ENCODE data around the gene PMEL.

The PMEL gene

GRCh38 chr12:55972042-55972441 lies 6.2 kb upstream of the PMEL start:
- H3K27ac ChIP-seq: no peak overlapping the region
- no peak overlapping the region for H3K9ac ChIP-seq
- H3K4me2 ChIP-seq: peak overlapping the region; percentile 83
- peaks cover 41% of the 10 kb centered on the region for H3K36me3 ChIP-seq
- H3K9me3 ChIP-seq: no peaks in the 10 kb centered on the region
- peaks cover 68% of the 10 kb centered on the region for H3K4me1 ChIP-seq
- TF ChIP-seq Cebpa-rat (IDR thresholded peaks at IDR 0.05): no peak
- H4K20me1 ChIP-seq: no peaks in the 10 kb centered on the region
- H3K27me3 ChIP-seq: no peaks in the 10 kb centered on the region
- no peak overlapping the region for H3K4me3 ChIP-seq

- H3K36me3 ChIP-seq: peaks cover 41% of the 10 kb centered on the region
- H3K9me3 ChIP-seq: no peaks in the 10 kb centered on the region
- no peaks in the 10 kb centered on the region for H4K20me1 ChIP-seq
- peaks cover 62% of the 10 kb centered on the region for H3K4me1 ChIP-seq
- peak overlapping the region; percentile 28; the same call in 1 of the 2 replicates for H3K4me2 ChIP-seq
- no peak overlapping the region for H3K4me3 ChIP-seq
- no peak overlapping the region for H3K9ac ChIP-seq
- TF ChIP-seq Cebpa-rat (IDR thresholded peaks at IDR 0.05): no peak
- no peaks in the 10 kb centered on the region for H3K27me3 ChIP-seq
- H3K27ac ChIP-seq: no peak overlapping the region
Measured at GRCh38 chr12:55970775-55971174, 4.9 kb upstream of the PMEL start.

- Histone ChIP-seq H3K4me3 (no peak overlapping the region), H3K36me3 (peaks cover 41% of the 10 kb centered on the region), H4K20me1 (no peaks in the 10 kb centered on the region), H3K9ac (no peak overlapping the region), H3K9me3 (no peaks in the 10 kb centered on the region), H3K4me2 (no peak overlapping the region), H3K27me3 (no peaks in the 10 kb centered on the region), H3K4me1 (peaks cover 59% of the 10 kb centered on the region), H3K27ac (no peak overlapping the region)
- TF ChIP-seq Cebpa-rat (IDR thresholded peaks at IDR 0.05): no peak
Measured at GRCh38 chr12:55969356-55969755, 3.5 kb upstream of the PMEL start.

- H3K27me3 ChIP-seq: no peaks in the 10 kb centered on the region
- H3K36me3 ChIP-seq: peaks cover 36% of the 10 kb centered on the region
- peak within 1 kb of the TSS; percentile 90 for H3K9ac ChIP-seq
- peak within 1 kb of the TSS; percentile 73 for H3K27ac ChIP-seq
- no peak for TF ChIP-seq Cebpa-rat (IDR thresholded peaks at IDR 0.05)
- H3K4me2 ChIP-seq: peak within 1 kb of the TSS; percentile 98
- peaks cover 46% of the 10 kb centered on the region for H3K4me1 ChIP-seq
- H3K9me3 ChIP-seq: no peaks in the 10 kb centered on the region
- H4K20me1 ChIP-seq: no peaks in the 10 kb centered on the region
- peak within 1 kb of the TSS; percentile 78 for H3K4me3 ChIP-seq
Measured at GRCh38 chr12:55966408-55967281, 803 bp upstream of the PMEL start, which contains the start of gene CDK2. TSS of gene CDK2 (plus strand) at chr12:55966830. CDS start at chr12:55967009, 179 bp downstream.

GRCh38 chr12:55965240-55965639 lies 602 bp downstream of the PMEL start:
- Histone ChIP-seq H3K27ac (no peak overlapping the region), H3K4me2 (peak overlapping the region; percentile 98), H3K9me3 (no peaks in the 10 kb centered on the region), H3K9ac (no peak overlapping the region), H3K36me3 (peaks cover 22% of the 10 kb centered on the region), H3K27me3 (no peaks in the 10 kb centered on the region), H3K4me1 (peaks cover 33% of the 10 kb centered on the region), H3K4me3 (no peak overlapping the region), H4K20me1 (no peaks in the 10 kb centered on the region)
- TF ChIP-seq Cebpa-rat (IDR thresholded peaks at IDR 0.05): no peak

- no peak overlapping the region for H3K4me2 ChIP-seq
- H3K27ac ChIP-seq: no peak overlapping the region
- no peak overlapping the region for H3K4me3 ChIP-seq
- no peaks in the 10 kb centered on the region for H3K27me3 ChIP-seq
- no peak for TF ChIP-seq Cebpa-rat (IDR thresholded peaks at IDR 0.05)
- no peak overlapping the region for H3K9ac ChIP-seq
- no peaks in the 10 kb centered on the region for H4K20me1 ChIP-seq
- H3K4me1 ChIP-seq: peaks cover 30% of the 10 kb centered on the region
- peaks cover 7% of the 10 kb centered on the region for H3K36me3 ChIP-seq
- H3K9me3 ChIP-seq: no peaks in the 10 kb centered on the region
Measured at GRCh38 chr12:55963760-55964159, 2.1 kb downstream of the PMEL start.

- H3K9ac ChIP-seq: no peak overlapping the region
- TF ChIP-seq Cebpa-rat (IDR thresholded peaks at IDR 0.05): no peak
- H3K27me3 ChIP-seq: no peaks in the 10 kb centered on the region
- H4K20me1 ChIP-seq: no peaks in the 10 kb centered on the region
- H3K4me2 ChIP-seq: no peak overlapping the region
- H3K27ac ChIP-seq: no peak overlapping the region
- no peak overlapping the region for H3K4me3 ChIP-seq
- no peaks in the 10 kb centered on the region for H3K9me3 ChIP-seq
- no peaks in the 10 kb centered on the region for H3K4me1 ChIP-seq
- H3K36me3 ChIP-seq: peaks cover 21% of the 10 kb centered on the region
Measured at GRCh38 chr12:55957106-55957859, 8.6 kb downstream of the PMEL start.

- H3K27ac ChIP-seq: no peak overlapping the region
- H3K27me3 ChIP-seq: no peaks in the 10 kb centered on the region
- H3K36me3 ChIP-seq: peaks cover 35% of the 10 kb centered on the region
Measured at GRCh38 chr12:55955800-55956508, 9.9 kb downstream of the PMEL start.

GRCh38 chr12:55955344-55955743 lies 10.5 kb downstream of the PMEL start:
- TF ChIP-seq Cebpa-rat (IDR thresholded peaks at IDR 0.05): no peak

More at GRCh38 chr12:55955800-55956508, 9.9 kb downstream of the PMEL start:
- Histone ChIP-seq H3K4me3 (no peak overlapping the region), H3K9me3 (no peaks in the 10 kb centered on the region), H3K4me2 (no peak overlapping the region), H4K20me1 (no peaks in the 10 kb centered on the region), H3K9ac (no peak overlapping the region), H3K4me1 (no peaks in the 10 kb centered on the region)
- TF ChIP-seq Cebpa-rat (IDR thresholded peaks at IDR 0.05): no peak

More at GRCh38 chr12:55955344-55955743, 10.5 kb downstream of the PMEL start:
- Histone ChIP-seq H4K20me1 (no peaks in the 10 kb centered on the region), H3K36me3 (peaks cover 40% of the 10 kb centered on the region), H3K9ac (no peak overlapping the region), H3K4me3 (no peak overlapping the region), H3K27ac (no peak overlapping the region), H3K4me1 (no peaks in the 10 kb centered on the region), H3K4me2 (no peak overlapping the region), H3K27me3 (no peaks in the 10 kb centered on the region), H3K9me3 (no peaks in the 10 kb centered on the region)

Data from BLaER1 (cell line).